DOHH2 (cell line): ENCODE data around the gene PZP.

Experiments used
- H3F3A ChIP-seq: fragments of 200-600 bp; sonication (generic), shearing (Covaris generic); 2 replicates; pipeline ENCODE4 v1.6.0; 2016; ENCODE audit warnings: antibody characterized with exemption, mild to moderate bottlenecking; ENCODE audit not compliant: control insufficient read depth, insufficient read depth
- H3K27ac ChIP-seq: fragments of 200-600 bp; sonication (generic); 2 replicates; pipeline ENCODE4 v1.5.1; 2014; ENCODE audit warnings: low read depth, mild to moderate bottlenecking, low read length, moderate library complexity
- H3K27me3 ChIP-seq: fragments of 200-600 bp; sonication (generic); 2 replicates; pipeline ENCODE4 v1.6.1; 2014; ENCODE audit warnings: mild to moderate bottlenecking, low read length, mixed read lengths; ENCODE audit not compliant: control insufficient read depth
- H3K36me3 ChIP-seq: fragments of 200-600 bp; sonication (generic); 2 replicates; pipeline ENCODE4 v1.6.1; 2014; ENCODE audit warnings: mild to moderate bottlenecking, low read length, moderate library complexity, mixed read lengths; ENCODE audit not compliant: control insufficient read depth
- H3K4me1 ChIP-seq: fragments of 200-600 bp; sonication (generic); 2 replicates; pipeline ENCODE4 v1.6.1; 2014; ENCODE audit warnings: mild to moderate bottlenecking, low read length, mixed read lengths; ENCODE audit not compliant: control insufficient read depth
- H3K4me2 ChIP-seq: fragments of 200-600 bp; sonication (generic); 2 replicates; pipeline ENCODE4 v1.6.0; 2014; ENCODE audit warnings: mild to moderate bottlenecking, low read length, moderate library complexity
- H3K4me3 ChIP-seq: fragments of 200-600 bp; sonication (generic); 2 replicates; pipeline ENCODE4 v1.5.1; 2014; ENCODE audit warnings: mild to moderate bottlenecking, low read length, mixed read lengths
- H3K79me2 ChIP-seq: fragments of 200-600 bp; sonication (generic); 2 replicates; pipeline ENCODE4 v1.6.1; 2014; ENCODE audit warnings: mild to moderate bottlenecking, low read length, mixed read lengths; ENCODE audit not compliant: control insufficient read depth
- H3K9me2 ChIP-seq: fragments of 200-600 bp; sonication (generic); replicated peaks from 2 replicates; pipeline ENCODE4 v1.6.1; 2014; ENCODE audit warnings: mild to moderate bottlenecking, low read length, mixed read lengths; ENCODE audit not compliant: control insufficient read depth
- H3K9me3 ChIP-seq: fragments of 200-600 bp; sonication (generic); 2 replicates; pipeline ENCODE4 v1.6.1; 2014; ENCODE audit warnings: antibody characterized with exemption, low read length, mixed read lengths; ENCODE audit not compliant: control insufficient read depth, insufficient read depth
- H4K20me1 ChIP-seq: fragments of 200-600 bp; sonication (generic); 2 replicates; pipeline ENCODE4 v1.6.0; 2014; ENCODE audit warnings: low read depth, mild to moderate bottlenecking, antibody characterized with exemption, low read length, moderate library complexity; ENCODE audit not compliant: control insufficient read depth, insufficient read depth
- CTCF ChIP-seq: fragments of 200-600 bp; sonication (generic); IDR thresholded peaks from one replicate; pipeline ENCODE4 v1.5.1; 2014; ENCODE audit warnings: antibody characterized with exemption, mild to moderate bottlenecking, low read depth, low read length; ENCODE audit not compliant: poor library complexity, severe bottlenecking
- EZH2phosphoT487 ChIP-seq: fragments of 200-600 bp; sonication (generic); IDR thresholded peaks from 2 replicates; pipeline ENCODE4 v1.6.1; 2017; ENCODE audit warnings: borderline replicate concordance, mild to moderate bottlenecking, antibody characterized with exemption, low read length, moderate library complexity, mixed read lengths

PZP gene

DNA sequence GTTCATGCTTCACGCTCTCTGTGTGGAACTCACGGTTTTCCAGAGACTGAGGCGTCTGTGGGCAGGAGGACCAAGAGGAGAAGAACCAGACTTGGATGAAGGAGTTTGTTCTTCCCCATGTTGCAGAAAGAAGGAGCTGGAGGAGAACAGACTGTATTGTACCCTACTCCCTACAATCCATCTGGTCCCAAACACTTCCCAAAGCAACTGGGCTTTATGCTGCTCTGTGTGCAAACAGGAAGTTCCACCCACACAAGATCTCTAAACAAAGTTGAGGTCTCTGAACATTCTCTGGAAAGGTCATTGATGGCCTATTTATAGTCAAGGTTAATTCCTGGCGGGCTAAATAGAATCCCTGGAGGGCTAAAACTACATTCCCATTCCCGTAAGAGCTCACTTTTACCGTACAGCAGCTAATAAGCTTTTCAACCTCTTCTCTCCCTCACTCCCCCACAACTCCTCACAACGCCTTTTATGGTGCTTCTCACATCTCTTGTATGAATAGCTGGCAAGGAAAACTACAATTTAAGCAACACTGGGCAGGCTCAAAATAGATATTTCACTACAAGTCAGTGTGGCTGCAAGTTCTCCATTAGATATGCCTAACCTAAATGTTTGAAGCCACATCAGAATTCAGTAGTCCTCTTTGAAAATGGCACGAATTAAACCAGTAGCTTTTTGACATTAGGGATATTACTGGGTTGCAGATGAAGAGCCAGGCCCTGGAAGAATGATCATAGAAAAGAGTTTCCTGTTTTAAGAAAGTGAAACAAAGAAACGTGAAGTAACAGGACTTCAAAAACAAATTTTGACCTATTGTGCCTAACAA, 92.2 kb downstream of the PZP start, which contains the start of gene A2M:
Gene A2M, minus strand, starts transcription at position 189 of the 829 bp plus-strand sequence. Its CDS starts 70 bp downstream, at position 119.
- Histone ChIP-seq H3K4me3 (no peak within 1 kb of the TSS), H3K27me3 (peaks cover 29% of the 10 kb centered on the region), H3K4me1 (no peaks in the 10 kb centered on the region), H3K4me2 (no peak within 1 kb of the TSS), H3K9me2 (no peaks in the 10 kb centered on the region), H4K20me1 (no peaks in the 10 kb centered on the region), H3K27ac (no peak within 1 kb of the TSS), H3K9me3 (no peaks in the 10 kb centered on the region), H3K79me2 (no peaks in the 10 kb centered on the region), H3F3A (no peaks in the 10 kb centered on the region), H3K36me3 (no peaks in the 10 kb centered on the region)
- TF ChIP-seq EZH2phosphoT487 (no peak), CTCF (no peak)

GRCh38 chr12:9114946-9115345, 93.2 kb downstream of the PZP start:
- Histone ChIP-seq H3K79me2 (no peaks in the 10 kb centered on the region), H4K20me1 (no peaks in the 10 kb centered on the region), H3K4me3 (no peak overlapping the region), H3K9me3 (no peaks in the 10 kb centered on the region), H3K27me3 (peaks cover 28% of the 10 kb centered on the region), H3F3A (no peaks in the 10 kb centered on the region), H3K9me2 (no peaks in the 10 kb centered on the region), H3K36me3 (no peaks in the 10 kb centered on the region), H3K27ac (no peak overlapping the region), H3K4me1 (no peaks in the 10 kb centered on the region), H3K4me2 (no peak overlapping the region)
- TF ChIP-seq EZH2phosphoT487, result no peak
- TF ChIP-seq CTCF, result no peak

GRCh38 chr12:9113987-9114309, 94.2 kb downstream of the PZP start:
- H3K4me1 ChIP-seq, result no peaks in the 10 kb centered on the region
- H3K9me2 ChIP-seq, result no peaks in the 10 kb centered on the region
- no peaks in the 10 kb centered on the region for H3K9me3 ChIP-seq
- H3K27me3 ChIP-seq, result peaks cover 29% of the 10 kb centered on the region
- H3F3A ChIP-seq, result no peaks in the 10 kb centered on the region
- H4K20me1 ChIP-seq, result no peaks in the 10 kb centered on the region
- no peak overlapping the region for H3K4me3 ChIP-seq
- no peak overlapping the region for H3K4me2 ChIP-seq
- no peaks in the 10 kb centered on the region for H3K36me3 ChIP-seq
- no peaks in the 10 kb centered on the region for H3K79me2 ChIP-seq
- no peak overlapping the region for H3K27ac ChIP-seq
- TF ChIP-seq EZH2phosphoT487, result no peak
- TF ChIP-seq CTCF, result no peak
